CD4-positive, alpha-beta T cell treated with Interleukin-17A for 4 hours (primary cell): ENCODE data around the gene CEP41.

ENCODE experiments used
- DNase-seq: peaks from one replicate; pipeline ENCODE4 v3.0.0-alpha.2; 2020; ENCODE audit warnings: mixed read lengths

CEP41 gene

GRCh38 chr7:130417213-130417612 is 23.6 kb downstream of the CEP41 start:
- DNase-seq, result peak; percentile 57

- DNase-seq, result no peak
These were observed 25.8 kb downstream of the CEP41 start for GRCh38 chr7:130415006-130415405.

GRCh38 chr7:130413201-130413600 is 27.6 kb downstream of the CEP41 start:
- no peak for DNase-seq

GRCh38 chr7:130410868-130411541 is 29.8 kb downstream of the CEP41 start:
- no peak for DNase-seq

GRCh38 chr7:130409712-130410072 is 31.1 kb downstream of the CEP41 start:
- no peak for DNase-seq

- no peak for DNase-seq
These were observed 31.6 kb downstream of the CEP41 start for GRCh38 chr7:130409067-130409711.

GRCh38 chr7:130405003-130405402 is 35.8 kb downstream of the CEP41 start:
- no peak for DNase-seq

- DNase-seq, result no peak
These were observed 39.2 kb downstream of the CEP41 start for GRCh38 chr7:130401578-130401977.

- no peak for DNase-seq
These were observed 39.7 kb downstream of the CEP41 start for GRCh38 chr7:130401101-130401500.

GRCh38 chr7:130400120-130400572 is 40.7 kb downstream of the CEP41 start:
- DNase-seq, result no peak

- no peak for DNase-seq
These were observed 42.2 kb downstream of the CEP41 start for GRCh38 chr7:130398526-130399090.

GRCh38 chr7:130397758-130398073 is 43.1 kb downstream of the CEP41 start:
- no peak for DNase-seq

GRCh38 chr7:130397051-130397757 is 43.6 kb downstream of the CEP41 start:
- DNase-seq, result no peak

- no peak for DNase-seq
These were observed 44.7 kb downstream of the CEP41 start for GRCh38 chr7:130396109-130396508.

- DNase-seq, result no peak
These were observed 45.4 kb downstream of the CEP41 start for GRCh38 chr7:130395421-130395820.

- peak; percentile 66 for DNase-seq
These were observed 46.2 kb downstream of the CEP41 start for GRCh38 chr7:130394421-130395195.

GRCh38 chr7:130393841-130394411 is 46.9 kb downstream of the CEP41 start:
- DNase-seq, result peak; percentile 9

GRCh38 chr7:130393101-130393561 is 47.7 kb downstream of the CEP41 start:
- DNase-seq, result no peak

- no peak for DNase-seq
These were observed 50.3 kb downstream of the CEP41 start for GRCh38 chr7:130390486-130390885.

- no peak for DNase-seq
These were observed 52.1 kb downstream of the CEP41 start for GRCh38 chr7:130388671-130389070.

GRCh38 chr7:130387628-130388403 is 53.0 kb downstream of the CEP41 start:
- no peak for DNase-seq

GRCh38 chr7:130387306-130387627 is 53.5 kb downstream of the CEP41 start:
- DNase-seq, result no peak
